ENCODE measurements around the gene ADAMTSL1.

DNA sequence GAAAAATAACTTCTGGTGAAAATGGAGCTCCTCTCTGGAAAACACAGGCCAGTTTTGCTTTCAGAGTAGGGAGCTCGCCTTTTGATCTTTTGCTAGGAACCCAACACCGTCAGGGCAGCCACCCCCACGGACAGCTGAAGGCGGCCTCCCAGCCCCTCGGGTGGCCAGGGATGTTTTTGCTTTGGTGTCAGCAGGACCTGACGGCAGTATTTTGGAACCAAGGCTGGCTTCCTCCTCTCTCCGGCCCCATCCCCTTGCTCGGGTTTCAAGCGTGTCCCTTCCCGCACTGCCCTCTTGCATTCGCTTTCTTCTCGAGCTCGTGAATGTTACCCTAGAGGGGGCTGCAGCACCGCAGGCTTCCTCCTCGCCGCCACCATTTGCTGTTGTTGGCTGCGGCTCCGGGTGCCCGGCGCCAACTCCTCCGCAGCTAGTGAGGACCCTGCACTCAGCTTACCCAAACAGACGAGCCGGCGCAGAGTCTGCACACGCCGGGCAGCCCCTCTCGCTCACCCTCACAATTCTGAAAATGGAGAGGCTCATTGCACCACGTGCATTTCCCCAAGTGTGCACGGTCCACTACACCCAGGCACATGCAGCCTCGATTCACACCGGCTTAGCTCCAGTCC is 35.5 kb upstream of the ADAMTSL1 start:
- TF ChIP-seq JUNB (CRISPR knock-in tag; IDR thresholded peaks at IDR 0.05; ENCODE audit: borderline replicate concordance) = no peak
- TF ChIP-seq, protein P1, sequence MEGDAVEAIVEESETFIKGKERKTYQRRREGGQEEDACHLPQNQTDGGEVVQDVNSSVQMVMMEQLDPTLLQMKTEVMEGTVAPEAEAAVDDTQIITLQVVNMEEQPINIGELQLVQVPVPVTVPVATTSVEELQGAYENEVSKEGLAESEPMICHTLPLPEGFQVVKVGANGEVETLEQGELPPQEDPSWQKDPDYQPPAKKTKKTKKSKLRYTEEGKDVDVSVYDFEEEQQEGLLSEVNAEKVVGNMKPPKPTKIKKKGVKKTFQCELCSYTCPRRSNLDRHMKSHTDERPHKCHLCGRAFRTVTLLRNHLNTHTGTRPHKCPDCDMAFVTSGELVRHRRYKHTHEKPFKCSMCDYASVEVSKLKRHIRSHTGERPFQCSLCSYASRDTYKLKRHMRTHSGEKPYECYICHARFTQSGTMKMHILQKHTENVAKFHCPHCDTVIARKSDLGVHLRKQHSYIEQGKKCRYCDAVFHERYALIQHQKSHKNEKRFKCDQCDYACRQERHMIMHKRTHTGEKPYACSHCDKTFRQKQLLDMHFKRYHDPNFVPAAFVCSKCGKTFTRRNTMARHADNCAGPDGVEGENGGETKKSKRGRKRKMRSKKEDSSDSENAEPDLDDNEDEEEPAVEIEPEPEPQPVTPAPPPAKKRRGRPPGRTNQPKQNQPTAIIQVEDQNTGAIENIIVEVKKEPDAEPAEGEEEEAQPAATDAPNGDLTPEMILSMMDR (CRISPR knock-in tag; IDR thresholded peaks at IDR 0.05) = peak; percentile 55
- TF ChIP-seq, protein P2, sequence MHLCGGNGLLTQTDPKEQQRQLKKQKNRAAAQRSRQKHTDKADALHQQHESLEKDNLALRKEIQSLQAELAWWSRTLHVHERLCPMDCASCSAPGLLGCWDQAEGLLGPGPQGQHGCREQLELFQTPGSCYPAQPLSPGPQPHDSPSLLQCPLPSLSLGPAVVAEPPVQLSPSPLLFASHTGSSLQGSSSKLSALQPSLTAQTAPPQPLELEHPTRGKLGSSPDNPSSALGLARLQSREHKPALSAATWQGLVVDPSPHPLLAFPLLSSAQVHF (CRISPR knock-in tag; IDR thresholded peaks at IDR 0.05) = no peak
- TF ChIP-seq, protein P3, sequence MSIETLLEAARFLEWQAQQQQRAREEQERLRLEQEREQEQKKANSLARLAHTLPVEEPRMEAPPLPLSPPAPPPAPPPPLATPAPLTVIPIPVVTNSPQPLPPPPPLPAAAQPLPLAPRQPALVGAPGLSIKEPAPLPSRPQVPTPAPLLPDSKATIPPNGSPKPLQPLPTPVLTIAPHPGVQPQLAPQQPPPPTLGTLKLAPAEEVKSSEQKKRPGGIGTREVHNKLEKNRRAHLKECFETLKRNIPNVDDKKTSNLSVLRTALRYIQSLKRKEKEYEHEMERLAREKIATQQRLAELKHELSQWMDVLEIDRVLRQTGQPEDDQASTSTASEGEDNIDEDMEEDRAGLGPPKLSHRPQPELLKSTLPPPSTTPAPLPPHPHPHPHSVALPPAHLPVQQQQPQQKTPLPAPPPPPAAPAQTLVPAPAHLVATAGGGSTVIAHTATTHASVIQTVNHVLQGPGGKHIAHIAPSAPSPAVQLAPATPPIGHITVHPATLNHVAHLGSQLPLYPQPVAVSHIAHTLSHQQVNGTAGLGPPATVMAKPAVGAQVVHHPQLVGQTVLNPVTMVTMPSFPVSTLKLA (IDR thresholded peaks at IDR 0.05) = peak; percentile 79
- TF ChIP-seq KLF13 (CRISPR knock-in tag; IDR thresholded peaks at IDR 0.05) = no peak
- TF ChIP-seq EZH2 (conservative IDR thresholded peaks at IDR 0.05; ENCODE audit: low read depth, low read length) = no peak
- no peak for TF ChIP-seq RXRB (CRISPR knock-in tag; IDR thresholded peaks at IDR 0.05; ENCODE audit: borderline replicate concordance)
- no peak for TF ChIP-seq KDM2A (CRISPR knock-in tag; IDR thresholded peaks at IDR 0.05; ENCODE audit: borderline replicate concordance, low read depth)
- no peak for TF ChIP-seq ZNF431 (CRISPR knock-in tag; IDR thresholded peaks at IDR 0.05; ENCODE audit: borderline replicate concordance, low read depth)
- no peak for TF ChIP-seq KAT8 (CRISPR knock-in tag; IDR thresholded peaks at IDR 0.05)
- no peak for TF ChIP-seq ZNF337 (CRISPR knock-in tag; IDR thresholded peaks at IDR 0.05; ENCODE audit: borderline replicate concordance, low read depth)
- no peak for TF ChIP-seq ZNF34 (CRISPR knock-in tag; IDR thresholded peaks at IDR 0.05; ENCODE audit: borderline replicate concordance)
- no peak for TF ChIP-seq NCOA1 (CRISPR knock-in tag; IDR thresholded peaks at IDR 0.05)

Data from HepG2 (cell line).